ENCODE data around the gene GPAM. TPM values are rescaled to one million over a fixed set of nuclear protein-coding genes. Genes with fewer than 3 reads are reported as not detected.

The GPAM gene
- total and polyA plus RNA-seq, 10 of the 15 experiments (the other 5 are each of a cell fraction or from before 2014, with no cell fraction given): 3.3 to 9.4 (median 7.4) TPM

GRCh38 chr10:112131996-112132395 is 51.6 kb downstream of the GPAM start:
- 63% methylated on average over 3 of the region's 3 CpGs for WGBS (ENCODE audit: insufficient coverage, insufficient replicate concordance, low lambda C conversion rate, missing lambda C conversion rate)
- in situ Hi-C loops (cut with MboI): loop anchor here (10.0 to 25.0 kb wide), 3 partner anchors 377 to 1820 kb away; partner anchors contain the start of gene SMNDC1

More at GRCh38 chr10:112131996-112132395, 51.6 kb downstream of the GPAM start:
- ChIA-PET SMC1A (ENCODE audit: uncharacterized antibody, unreplicated experiment) (interaction anchor here (1.3 kb wide), 1 partner anchor 9 kb away, joined by 3 read pairs; no protein-coding TSS in a partner anchor), RAD21 (ENCODE audit: unreplicated experiment) (no interaction called here), POLR2A (no interaction called here), CTCF (interaction anchor here (0.5 kb wide), 1 partner anchor 513 kb away, joined by 3 read pairs; no protein-coding TSS in a partner anchor)
- no peaks in the 10 kb centered on the region for H3K9me3 ChIP-seq (replicated peaks; ENCODE audit: control insufficient read depth, insufficient read depth, low read length)
- H3K27ac ChIP-seq (ENCODE audit: control insufficient read depth, insufficient read depth): no peak overlapping the region
- H3K9ac ChIP-seq (ENCODE audit: control insufficient read depth, insufficient read depth, low read length): no peak overlapping the region
- intact Hi-C loops (cut with micrococcal nuclease; ENCODE audit: unreplicated experiment): no loop called here
- DNase-seq (ENCODE audit: low read depth, low spot score): no peak
- FAIRE-seq: no peak
- no peak overlapping the region for H2AFZ ChIP-seq (ENCODE audit: control insufficient read depth, low read depth, low read length)
- no peaks in the 10 kb centered on the region for H3K4me1 ChIP-seq (ENCODE audit: control insufficient read depth, insufficient read depth, low read length)
- TF ChIP-seq IKZF1 (conservative IDR thresholded peaks at IDR 0.05) (no peak), HDGF (IDR thresholded peaks at IDR 0.05) (no peak), JUND (IDR thresholded peaks at IDR 0.05; ENCODE audit: low read depth, low read length) (no peak), RELA (IDR thresholded peaks at IDR 0.05; ENCODE audit: borderline replicate concordance, partially characterized antibody) (no peak), HDAC6 (IDR thresholded peaks at IDR 0.05; ENCODE audit: unreplicated experiment) (no peak), YBX1 (IDR thresholded peaks at IDR 0.05) (no peak), EZH2 (IDR thresholded peaks at IDR 0.05; ENCODE audit: borderline replicate concordance, control insufficient read depth, low read depth, low read length) (no peak), SREBF1 (IDR thresholded peaks at IDR 0.05; ENCODE audit: low read length) (no peak), POLR2A (IDR thresholded peaks at IDR 0.05; ENCODE audit: low read depth, low read length) (no peak)
- TF ChIP-seq, protein P1, sequence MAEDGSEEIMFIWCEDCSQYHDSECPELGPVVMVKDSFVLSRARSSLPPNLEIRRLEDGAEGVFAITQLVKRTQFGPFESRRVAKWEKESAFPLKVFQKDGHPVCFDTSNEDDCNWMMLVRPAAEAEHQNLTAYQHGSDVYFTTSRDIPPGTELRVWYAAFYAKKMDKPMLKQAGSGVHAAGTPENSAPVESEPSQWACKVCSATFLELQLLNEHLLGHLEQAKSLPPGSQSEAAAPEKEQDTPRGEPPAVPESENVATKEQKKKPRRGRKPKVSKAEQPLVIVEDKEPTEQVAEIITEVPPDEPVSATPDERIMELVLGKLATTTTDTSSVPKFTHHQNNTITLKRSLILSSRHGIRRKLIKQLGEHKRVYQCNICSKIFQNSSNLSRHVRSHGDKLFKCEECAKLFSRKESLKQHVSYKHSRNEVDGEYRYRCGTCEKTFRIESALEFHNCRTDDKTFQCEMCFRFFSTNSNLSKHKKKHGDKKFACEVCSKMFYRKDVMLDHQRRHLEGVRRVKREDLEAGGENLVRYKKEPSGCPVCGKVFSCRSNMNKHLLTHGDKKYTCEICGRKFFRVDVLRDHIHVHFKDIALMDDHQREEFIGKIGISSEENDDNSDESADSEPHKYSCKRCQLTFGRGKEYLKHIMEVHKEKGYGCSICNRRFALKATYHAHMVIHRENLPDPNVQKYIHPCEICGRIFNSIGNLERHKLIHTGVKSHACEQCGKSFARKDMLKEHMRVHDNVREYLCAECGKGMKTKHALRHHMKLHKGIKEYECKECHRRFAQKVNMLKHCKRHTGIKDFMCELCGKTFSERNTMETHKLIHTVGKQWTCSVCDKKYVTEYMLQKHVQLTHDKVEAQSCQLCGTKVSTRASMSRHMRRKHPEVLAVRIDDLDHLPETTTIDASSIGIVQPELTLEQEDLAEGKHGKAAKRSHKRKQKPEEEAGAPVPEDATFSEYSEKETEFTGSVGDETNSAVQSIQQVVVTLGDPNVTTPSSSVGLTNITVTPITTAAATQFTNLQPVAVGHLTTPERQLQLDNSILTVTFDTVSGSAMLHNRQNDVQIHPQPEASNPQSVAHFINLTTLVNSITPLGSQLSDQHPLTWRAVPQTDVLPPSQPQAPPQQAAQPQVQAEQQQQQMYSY (CRISPR knock-in tag; IDR thresholded peaks at IDR 0.05): no peak
- TF ChIP-seq, protein P2, sequence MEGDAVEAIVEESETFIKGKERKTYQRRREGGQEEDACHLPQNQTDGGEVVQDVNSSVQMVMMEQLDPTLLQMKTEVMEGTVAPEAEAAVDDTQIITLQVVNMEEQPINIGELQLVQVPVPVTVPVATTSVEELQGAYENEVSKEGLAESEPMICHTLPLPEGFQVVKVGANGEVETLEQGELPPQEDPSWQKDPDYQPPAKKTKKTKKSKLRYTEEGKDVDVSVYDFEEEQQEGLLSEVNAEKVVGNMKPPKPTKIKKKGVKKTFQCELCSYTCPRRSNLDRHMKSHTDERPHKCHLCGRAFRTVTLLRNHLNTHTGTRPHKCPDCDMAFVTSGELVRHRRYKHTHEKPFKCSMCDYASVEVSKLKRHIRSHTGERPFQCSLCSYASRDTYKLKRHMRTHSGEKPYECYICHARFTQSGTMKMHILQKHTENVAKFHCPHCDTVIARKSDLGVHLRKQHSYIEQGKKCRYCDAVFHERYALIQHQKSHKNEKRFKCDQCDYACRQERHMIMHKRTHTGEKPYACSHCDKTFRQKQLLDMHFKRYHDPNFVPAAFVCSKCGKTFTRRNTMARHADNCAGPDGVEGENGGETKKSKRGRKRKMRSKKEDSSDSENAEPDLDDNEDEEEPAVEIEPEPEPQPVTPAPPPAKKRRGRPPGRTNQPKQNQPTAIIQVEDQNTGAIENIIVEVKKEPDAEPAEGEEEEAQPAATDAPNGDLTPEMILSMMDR (IDR thresholded peaks at IDR 0.05 in 2 of 3, conservative IDR thresholded peaks at IDR 0.05 in 1 of 3; ENCODE audit: control insufficient read depth in 2 of 3, extremely low read depth in 1 of 3, insufficient read depth in 1 of 3, low read depth in 3 of 3, low read length in 3 of 3): no peak
- TF ChIP-seq, protein P3, sequence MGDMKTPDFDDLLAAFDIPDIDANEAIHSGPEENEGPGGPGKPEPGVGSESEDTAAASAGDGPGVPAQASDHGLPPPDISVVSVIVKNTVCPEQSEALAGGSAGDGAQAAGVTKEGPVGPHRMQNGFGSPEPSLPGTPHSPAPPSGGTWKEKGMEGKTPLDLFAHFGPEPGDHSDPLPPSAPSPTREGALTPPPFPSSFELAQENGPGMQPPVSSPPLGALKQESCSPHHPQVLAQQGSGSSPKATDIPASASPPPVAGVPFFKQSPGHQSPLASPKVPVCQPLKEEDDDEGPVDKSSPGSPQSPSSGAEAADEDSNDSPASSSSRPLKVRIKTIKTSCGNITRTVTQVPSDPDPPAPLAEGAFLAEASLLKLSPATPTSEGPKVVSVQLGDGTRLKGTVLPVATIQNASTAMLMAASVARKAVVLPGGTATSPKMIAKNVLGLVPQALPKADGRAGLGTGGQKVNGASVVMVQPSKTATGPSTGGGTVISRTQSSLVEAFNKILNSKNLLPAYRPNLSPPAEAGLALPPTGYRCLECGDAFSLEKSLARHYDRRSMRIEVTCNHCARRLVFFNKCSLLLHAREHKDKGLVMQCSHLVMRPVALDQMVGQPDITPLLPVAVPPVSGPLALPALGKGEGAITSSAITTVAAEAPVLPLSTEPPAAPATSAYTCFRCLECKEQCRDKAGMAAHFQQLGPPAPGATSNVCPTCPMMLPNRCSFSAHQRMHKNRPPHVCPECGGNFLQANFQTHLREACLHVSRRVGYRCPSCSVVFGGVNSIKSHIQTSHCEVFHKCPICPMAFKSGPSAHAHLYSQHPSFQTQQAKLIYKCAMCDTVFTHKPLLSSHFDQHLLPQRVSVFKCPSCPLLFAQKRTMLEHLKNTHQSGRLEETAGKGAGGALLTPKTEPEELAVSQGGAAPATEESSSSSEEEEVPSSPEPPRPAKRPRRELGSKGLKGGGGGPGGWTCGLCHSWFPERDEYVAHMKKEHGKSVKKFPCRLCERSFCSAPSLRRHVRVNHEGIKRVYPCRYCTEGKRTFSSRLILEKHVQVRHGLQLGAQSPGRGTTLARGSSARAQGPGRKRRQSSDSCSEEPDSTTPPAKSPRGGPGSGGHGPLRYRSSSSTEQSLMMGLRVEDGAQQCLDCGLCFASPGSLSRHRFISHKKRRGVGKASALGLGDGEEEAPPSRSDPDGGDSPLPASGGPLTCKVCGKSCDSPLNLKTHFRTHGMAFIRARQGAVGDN (IDR thresholded peaks at IDR 0.05): no peak
- no peaks in the 10 kb centered on the region for H4K20me1 ChIP-seq (ENCODE audit: control insufficient read depth, insufficient read depth)
- no peak overlapping the region for H3K4me3 ChIP-seq
- BruUV-seq (replicated peaks): no TSS peak
- H3K36me3 ChIP-seq (ENCODE audit: control insufficient read depth in 2 of 2, insufficient read depth in 2 of 2, low read length in 1 of 2): no peaks in the 10 kb centered on the region
- H3K79me2 ChIP-seq (ENCODE audit: control insufficient read depth, insufficient read depth, low read length): no peaks in the 10 kb centered on the region
- no peaks in the 10 kb centered on the region for H3K27me3 ChIP-seq (replicated peaks in 1 of 2; ENCODE audit: control insufficient read depth in 2 of 2, insufficient read depth in 2 of 2, low read length in 1 of 2)
- no peak overlapping the region for H3K4me2 ChIP-seq (ENCODE audit: control insufficient read depth, insufficient read depth)
- no peak for ATAC-seq
